K562 (cell line): ENCODE data around the gene PYCR2. TPM values are rescaled to one million over a fixed set of nuclear protein-coding genes. Genes with fewer than 3 reads are reported as not detected.
A peak's percentile ranks its signal among the peaks of the same experiment; 100 is the strongest.

Source experiments
- BMI1 ChIP-seq: fragments of 150-350 bp; IDR thresholded peaks from 2 replicates; pipeline ENCODE4 v1.6.1; 2014; ENCODE audit warnings: low read length
- CBFA2T3 ChIP-seq: fragments of 450-650 bp; IDR thresholded peaks from 2 replicates; pipeline ENCODE4 v1.6.1; 2017
- COPS2 ChIP-seq: fragments of 450-650 bp; conservative IDR thresholded peaks from 2 replicates; pipeline ENCODE4 v1.6.1; 2016; ENCODE audit warnings: mild to moderate bottlenecking, moderate library complexity
- ELF2 ChIP-seq: fragments of 250-450 bp; sonication (Bioruptor Pico); IDR thresholded peaks from 2 replicates; pipeline ENCODE4 v1.5.0; 2021; ENCODE audit warnings: mild to moderate bottlenecking
- ILK ChIP-seq: fragments of 450-650 bp; IDR thresholded peaks from 2 replicates; pipeline ENCODE4 v1.6.1; 2016; ENCODE audit warnings: missing genetic modification characterization, low read depth, mild to moderate bottlenecking, missing compliant biosample characterization, moderate library complexity, borderline replicate concordance
- NR2F6 ChIP-seq: fragments of 450-650 bp; formaldehyde crosslinking; IDR thresholded peaks from 2 replicates; pipeline ENCODE4 v1.4.0; 2020; ENCODE audit warnings: mild to moderate bottlenecking
- PTRF ChIP-seq: fragments of 450-650 bp; IDR thresholded peaks from 2 replicates; pipeline ENCODE4 v1.6.1; 2016; ENCODE audit warnings: mild to moderate bottlenecking, missing genetic modification characterization, missing compliant biosample characterization
- SMARCA5 ChIP-seq: fragments of 450-650 bp; IDR thresholded peaks from 2 replicates; pipeline ENCODE4 v1.6.1; 2016
- polyA plus RNA-seq, 8 experiments: library from polyadenylated mRNA; depleted of rRNA in 4 of 8; stranded (reverse) in 5 of 8; unstranded in 3 of 8; fragments of >200 nt; fragmentation: Nextera tagmentation in 2 of 8; fragmentation: Illumina TruSeq in 1 of 8; extraction: Ambion mirVana in 2 of 8; extraction: Trizol in 1 of 8; gene quantifications; 2 replicates each; pipeline versions ENCODE4 v1.2.1 to v1.2.3, GENCODE V29; 2011 to 2014; ENCODE audit warnings: inconsistent platforms in 1 of 8, missing spikeins in 1 of 8
- total RNA-seq, 7 experiments: library from RNA; depleted of rRNA in 6 of 7; stranded (reverse); fragments of >200 nt in 6 of 7; fragmentation: Illumina TruSeq in 2 of 7; extraction: Trizol in 2 of 7; gene quantifications; 2 replicates each; pipeline versions ENCODE4 v1.2.1 to v1.2.3, GENCODE V29; 2011 to 2021; ENCODE audit warnings: low replicate concordance in 1 of 7
- TF ChIP-seq, protein P1 (sequence below): fragments of 450-650 bp; formaldehyde crosslinking; IDR thresholded peaks from 2 replicates; pipeline ENCODE4 v1.4.0; 2020; ENCODE audit warnings: mild to moderate bottlenecking, mixed read lengths
- TF ChIP-seq, protein P2 (sequence below): fragments of 450-650 bp; conservative IDR thresholded peaks from 2 replicates; pipeline ENCODE4 v1.6.1; 2016; ENCODE audit warnings: missing genetic modification characterization, low read depth, mild to moderate bottlenecking, control low read depth, missing compliant biosample characterization
- TF ChIP-seq, protein P3 (sequence below), 2 experiments: fragments of 450-650 bp; formaldehyde crosslinking in 1 of 2; IDR thresholded peaks; 2 replicates each; pipeline versions ENCODE4 v1.4.0 to v1.6.1; 2014 to 2020; ENCODE audit warnings: mild to moderate bottlenecking in 2 of 2, borderline replicate concordance in 1 of 2, low read depth in 1 of 2
- TF ChIP-seq, protein P4 (sequence below), 2 experiments: fragments of 450-650 bp in 1 of 2; sonication (generic) in 1 of 2; formaldehyde crosslinking in 1 of 2; IDR thresholded peaks in 1 of 2; conservative IDR thresholded peaks in 1 of 2; 2 replicates each; pipeline versions ENCODE4 v1.6.1 to v1.8.1; 2016 to 2023; ENCODE audit warnings: mild to moderate bottlenecking in 2 of 2, moderate library complexity in 2 of 2, inconsistent platforms in 1 of 2, missing genetic modification reagents in 1 of 2

The PYCR2 gene
- total and polyA plus RNA-seq, 9 of the 15 experiments (the other 6 are each of a cell fraction or from before 2014, with no cell fraction given): 5.5 to 219 (median 127) TPM

DNA sequence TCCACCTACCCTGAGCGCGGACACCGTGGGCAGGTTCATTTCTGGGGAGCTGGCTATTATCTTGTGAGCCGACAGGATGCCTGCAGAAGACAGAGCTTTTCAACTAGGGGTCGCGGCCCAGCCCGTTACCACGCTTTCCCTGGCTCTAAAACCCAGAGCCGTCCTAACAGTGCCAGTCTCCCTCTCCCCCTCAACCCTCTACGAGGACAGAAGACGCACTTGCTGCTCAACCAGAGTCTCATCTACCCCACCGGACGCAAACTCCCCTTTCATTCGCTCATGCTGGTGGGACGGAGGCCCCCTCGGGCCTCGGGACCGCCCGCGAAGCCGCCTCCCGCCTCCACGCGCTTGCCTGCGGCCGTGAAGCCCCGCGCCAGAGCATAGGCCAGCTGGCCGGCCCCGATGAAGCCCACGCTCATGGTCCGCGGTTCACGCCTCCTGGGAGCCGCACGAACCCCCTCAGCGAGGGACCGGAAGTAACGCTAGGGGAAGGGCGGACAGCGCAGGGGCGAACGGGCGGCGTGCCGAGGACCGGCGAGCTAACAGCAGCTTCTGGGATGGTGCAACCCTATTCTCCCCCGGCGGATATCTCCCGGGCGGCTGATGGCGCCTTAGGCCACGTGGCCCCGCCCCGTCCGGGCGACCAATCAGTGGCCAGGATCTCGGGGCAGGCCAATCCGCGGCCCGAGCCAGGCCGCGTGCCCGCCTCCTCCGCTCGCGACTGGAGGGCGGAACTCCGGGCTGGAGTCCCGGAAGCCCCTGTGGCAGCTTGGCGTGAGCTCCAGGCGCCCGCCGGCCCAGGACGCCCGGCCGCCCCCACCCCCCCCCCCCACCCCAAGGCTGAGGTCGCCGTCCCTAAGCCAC is at the start of gene PYCR2 (continued):
- TF ChIP-seq, protein P1, sequence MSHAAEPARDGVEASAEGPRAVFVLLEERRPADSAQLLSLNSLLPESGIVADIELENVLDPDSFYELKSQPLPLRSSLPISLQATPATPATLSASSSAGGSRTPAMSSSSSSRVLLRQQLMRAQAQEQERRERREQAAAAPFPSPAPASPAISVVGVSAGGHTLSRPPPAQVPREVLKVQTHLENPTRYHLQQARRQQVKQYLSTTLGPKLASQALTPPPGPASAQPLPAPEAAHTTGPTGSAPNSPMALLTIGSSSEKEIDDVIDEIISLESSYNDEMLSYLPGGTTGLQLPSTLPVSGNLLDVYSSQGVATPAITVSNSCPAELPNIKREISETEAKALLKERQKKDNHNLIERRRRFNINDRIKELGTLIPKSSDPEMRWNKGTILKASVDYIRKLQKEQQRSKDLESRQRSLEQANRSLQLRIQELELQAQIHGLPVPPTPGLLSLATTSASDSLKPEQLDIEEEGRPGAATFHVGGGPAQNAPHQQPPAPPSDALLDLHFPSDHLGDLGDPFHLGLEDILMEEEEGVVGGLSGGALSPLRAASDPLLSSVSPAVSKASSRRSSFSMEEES (CRISPR knock-in tag): no peak
- TF ChIP-seq, protein P2, sequence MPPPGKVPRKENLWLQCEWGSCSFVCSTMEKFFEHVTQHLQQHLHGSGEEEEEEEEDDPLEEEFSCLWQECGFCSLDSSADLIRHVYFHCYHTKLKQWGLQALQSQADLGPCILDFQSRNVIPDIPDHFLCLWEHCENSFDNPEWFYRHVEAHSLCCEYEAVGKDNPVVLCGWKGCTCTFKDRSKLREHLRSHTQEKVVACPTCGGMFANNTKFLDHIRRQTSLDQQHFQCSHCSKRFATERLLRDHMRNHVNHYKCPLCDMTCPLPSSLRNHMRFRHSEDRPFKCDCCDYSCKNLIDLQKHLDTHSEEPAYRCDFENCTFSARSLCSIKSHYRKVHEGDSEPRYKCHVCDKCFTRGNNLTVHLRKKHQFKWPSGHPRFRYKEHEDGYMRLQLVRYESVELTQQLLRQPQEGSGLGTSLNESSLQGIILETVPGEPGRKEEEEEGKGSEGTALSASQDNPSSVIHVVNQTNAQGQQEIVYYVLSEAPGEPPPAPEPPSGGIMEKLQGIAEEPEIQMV (tag): no peak
- TF ChIP-seq SMARCA5: no peak
- TF ChIP-seq ELF2 (CRISPR knock-in tag): no peak
- peak; percentile 39 for TF ChIP-seq CBFA2T3
- TF ChIP-seq, protein P3, sequence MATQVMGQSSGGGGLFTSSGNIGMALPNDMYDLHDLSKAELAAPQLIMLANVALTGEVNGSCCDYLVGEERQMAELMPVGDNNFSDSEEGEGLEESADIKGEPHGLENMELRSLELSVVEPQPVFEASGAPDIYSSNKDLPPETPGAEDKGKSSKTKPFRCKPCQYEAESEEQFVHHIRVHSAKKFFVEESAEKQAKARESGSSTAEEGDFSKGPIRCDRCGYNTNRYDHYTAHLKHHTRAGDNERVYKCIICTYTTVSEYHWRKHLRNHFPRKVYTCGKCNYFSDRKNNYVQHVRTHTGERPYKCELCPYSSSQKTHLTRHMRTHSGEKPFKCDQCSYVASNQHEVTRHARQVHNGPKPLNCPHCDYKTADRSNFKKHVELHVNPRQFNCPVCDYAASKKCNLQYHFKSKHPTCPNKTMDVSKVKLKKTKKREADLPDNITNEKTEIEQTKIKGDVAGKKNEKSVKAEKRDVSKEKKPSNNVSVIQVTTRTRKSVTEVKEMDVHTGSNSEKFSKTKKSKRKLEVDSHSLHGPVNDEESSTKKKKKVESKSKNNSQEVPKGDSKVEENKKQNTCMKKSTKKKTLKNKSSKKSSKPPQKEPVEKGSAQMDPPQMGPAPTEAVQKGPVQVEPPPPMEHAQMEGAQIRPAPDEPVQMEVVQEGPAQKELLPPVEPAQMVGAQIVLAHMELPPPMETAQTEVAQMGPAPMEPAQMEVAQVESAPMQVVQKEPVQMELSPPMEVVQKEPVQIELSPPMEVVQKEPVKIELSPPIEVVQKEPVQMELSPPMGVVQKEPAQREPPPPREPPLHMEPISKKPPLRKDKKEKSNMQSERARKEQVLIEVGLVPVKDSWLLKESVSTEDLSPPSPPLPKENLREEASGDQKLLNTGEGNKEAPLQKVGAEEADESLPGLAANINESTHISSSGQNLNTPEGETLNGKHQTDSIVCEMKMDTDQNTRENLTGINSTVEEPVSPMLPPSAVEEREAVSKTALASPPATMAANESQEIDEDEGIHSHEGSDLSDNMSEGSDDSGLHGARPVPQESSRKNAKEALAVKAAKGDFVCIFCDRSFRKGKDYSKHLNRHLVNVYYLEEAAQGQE (IDR thresholded peaks at IDR 0.05; ENCODE audit: borderline replicate concordance): peak; percentile 87
- TF ChIP-seq, protein P3 (CRISPR knock-in tag; IDR thresholded peaks at IDR 0.05; ENCODE audit: low read depth): peak; percentile 74; the same call in 1 of the 2 replicates
- no peak for TF ChIP-seq PTRF (tag)
- TF ChIP-seq, protein P4, sequence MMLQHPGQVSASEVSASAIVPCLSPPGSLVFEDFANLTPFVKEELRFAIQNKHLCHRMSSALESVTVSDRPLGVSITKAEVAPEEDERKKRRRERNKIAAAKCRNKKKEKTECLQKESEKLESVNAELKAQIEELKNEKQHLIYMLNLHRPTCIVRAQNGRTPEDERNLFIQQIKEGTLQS (IDR thresholded peaks at IDR 0.05): peak; percentile 68
- TF ChIP-seq, protein P4 (CRISPR knock-in tag; conservative IDR thresholded peaks at IDR 0.05): peak; percentile 52; the same call in 1 of the 2 replicates
- peak; percentile 75; the same call in 1 of the 2 replicates for TF ChIP-seq NR2F6 (CRISPR knock-in tag)
- TF ChIP-seq COPS2: no peak
- no peak for TF ChIP-seq BMI1
- TF ChIP-seq ILK: no peak
